Breast epithelium (tissue), 4 donors: Measurements from ENCODE around the gene PTPRM. TPM values are rescaled to one million over a fixed set of nuclear protein-coding genes. Genes with fewer than 3 reads are reported as not detected.

ENCODE experiments used
- DNase-seq, 2 donors: peaks; one replicate each; pipeline ENCODE4 v3.0.0-alpha.2; 2019; ENCODE audit warnings: low spot score in 2 of 2
- H3K27ac ChIP-seq, 2 donors: fragments of 200-600 bp; sonication (generic) in 1 of 2; one replicate each; pipeline ENCODE4 v1.5.1; 2016 to 2019; ENCODE audit warnings: mild to moderate bottlenecking in 1 of 2
- H3K27me3 ChIP-seq, 2 donors: fragments of 200-600 bp; sonication (generic) in 1 of 2; one replicate each; pipeline versions ENCODE4 v1.5.1 to v1.6.0; 2017 to 2019; ENCODE audit warnings: control low read depth in 1 of 2, mild to moderate bottlenecking in 1 of 2
- H3K36me3 ChIP-seq: fragments of 200-600 bp; one replicate; pipeline ENCODE4 v1.5.1; 2019
- H3K4me1 ChIP-seq, 2 donors: fragments of 200-600 bp; sonication (generic); one replicate each; pipeline ENCODE4 v1.5.1; 2016 to 2019; ENCODE audit warnings: control low read depth in 1 of 2
- H3K4me3 ChIP-seq, 3 donors: fragments of 200-600 bp; sonication (generic); 1 replicate in 2 of 3; 2 replicates in 1 of 3; pipeline ENCODE4 v1.5.1; 2016 to 2019; ENCODE audit warnings: mild to moderate bottlenecking in 3 of 3, moderate library complexity in 2 of 3
- H3K9me3 ChIP-seq, 2 donors: fragments of 200-600 bp; sonication (generic) in 1 of 2; one replicate each; pipeline ENCODE4 v1.5.1; 2016 to 2019; ENCODE audit warnings: control low read depth in 1 of 2
- CTCF ChIP-seq, 3 donors: fragments of 450-650 bp; IDR thresholded peaks; one replicate each; pipeline ENCODE4 v1.5.1; 2016 to 2017; ENCODE audit warnings: antibody characterized with exemption in 3 of 3, mild to moderate bottlenecking in 3 of 3, moderate library complexity in 3 of 3
- POLR2A ChIP-seq: fragments of 450-650 bp; IDR thresholded peaks from one replicate; pipeline ENCODE4 v1.6.1; 2016; ENCODE audit warnings: antibody characterized with exemption, mild to moderate bottlenecking, moderate library complexity
- POLR2AphosphoS5 ChIP-seq, 3 donors: sonication (generic); formaldehyde crosslinking; IDR thresholded peaks; one replicate each; pipeline ENCODE4 v1.6.1; 2017; ENCODE audit warnings: antibody characterized with exemption in 3 of 3
- intact Hi-C: fragments of 100-400 bp; cut with DNase I; formaldehyde crosslinking; loops from one replicate; pipeline ENCODE4 v1.15.1; 2023; ENCODE audit warnings: low total_unique reads
- total RNA-seq, 3 donors: library from RNA; depleted of rRNA; stranded (reverse); fragments of >200 nt; gene quantifications; one replicate each; pipeline ENCODE4 v1.1.0, GENCODE V29; 2016

The PTPRM gene
- total RNA-seq, 3 donors from 2014 or later, result 41.7 to 181 (median 140) TPM

GRCh38 chr18:7900091-7900490 is 333.0 kb downstream of the PTPRM start:
- H3K27ac ChIP-seq, result no peak overlapping the region
- no peaks in the 10 kb centered on the region for H3K4me1 ChIP-seq
- H3K9me3 ChIP-seq, result no peaks in the 10 kb centered on the region
- H3K36me3 ChIP-seq, result no peaks in the 10 kb centered on the region
- no peak overlapping the region for H3K4me3 ChIP-seq
- H3K27me3 ChIP-seq, result no peaks in the 10 kb centered on the region
- TF ChIP-seq POLR2A, result no peak
- no peak for TF ChIP-seq CTCF (IDR thresholded peaks at IDR 0.05)
- no peak for TF ChIP-seq POLR2AphosphoS5 (IDR thresholded peaks at IDR 0.05)
- no peak for DNase-seq
- intact Hi-C loops, result no loop called here

GRCh38 chr18:7901657-7902056 is 334.5 kb downstream of the PTPRM start:
- Histone ChIP-seq H3K36me3 (no peaks in the 10 kb centered on the region), H3K9me3 (no peaks in the 10 kb centered on the region), H3K4me1 (no peaks in the 10 kb centered on the region), H3K27ac (no peak overlapping the region), H3K27me3 (no peaks in the 10 kb centered on the region), H3K4me3 (no peak overlapping the region)
- no peak for TF ChIP-seq CTCF (IDR thresholded peaks at IDR 0.05)
- TF ChIP-seq POLR2AphosphoS5 (IDR thresholded peaks at IDR 0.05), result no peak
- no peak for TF ChIP-seq POLR2A
- intact Hi-C loops, result no loop called here
- no peak for DNase-seq

GRCh38 chr18:7902399-7902839 is 335.3 kb downstream of the PTPRM start:
- no peaks in the 10 kb centered on the region for H3K9me3 ChIP-seq
- H3K27ac ChIP-seq, result no peak overlapping the region
- H3K4me3 ChIP-seq, result no peak overlapping the region
- TF ChIP-seq POLR2AphosphoS5 (IDR thresholded peaks at IDR 0.05), result no peak
- no peak for TF ChIP-seq POLR2A
- no peak for TF ChIP-seq CTCF (IDR thresholded peaks at IDR 0.05)
- H3K36me3 ChIP-seq, result no peaks in the 10 kb centered on the region
- H3K4me1 ChIP-seq, result no peaks in the 10 kb centered on the region
- H3K27me3 ChIP-seq, result no peaks in the 10 kb centered on the region
- intact Hi-C loops, result no loop called here
- no peak for DNase-seq

- TF ChIP-seq POLR2AphosphoS5 (IDR thresholded peaks at IDR 0.05), result no peak
- TF ChIP-seq CTCF (IDR thresholded peaks at IDR 0.05), result no peak
- Histone ChIP-seq H3K36me3 (no peaks in the 10 kb centered on the region), H3K4me1 (no peaks in the 10 kb centered on the region)
Observed at GRCh38 chr18:7904529-7904928, 337.4 kb downstream of the PTPRM start.

GRCh38 chr18:7908681-7909299 is 341.7 kb downstream of the PTPRM start:
- Histone ChIP-seq H3K9me3 (no peaks in the 10 kb centered on the region), H3K27ac (no peak overlapping the region), H3K4me3 (no peak overlapping the region), H3K36me3 (no peaks in the 10 kb centered on the region), H3K4me1 (no peaks in the 10 kb centered on the region), H3K27me3 (no peaks in the 10 kb centered on the region)
- TF ChIP-seq CTCF (IDR thresholded peaks at IDR 0.05) (no peak), POLR2A (no peak), POLR2AphosphoS5 (IDR thresholded peaks at IDR 0.05) (no peak)
- intact Hi-C loops, result no loop called here
- no peak for DNase-seq

More at GRCh38 chr18:7904529-7904928, 337.4 kb downstream of the PTPRM start:
- Histone ChIP-seq H3K9me3 (no peaks in the 10 kb centered on the region), H3K27me3 (no peaks in the 10 kb centered on the region), H3K27ac (no peak overlapping the region), H3K4me3 (no peak overlapping the region)
- no peak for DNase-seq
- intact Hi-C loops, result no loop called here
